A673 (cell line): ENCODE data around the gene TCF7L2. TPM values are rescaled to one million over a fixed set of nuclear protein-coding genes. Genes with fewer than 3 reads are reported as not detected.

Experiments used
- BruUV-seq: library from RNA; stranded (reverse); fragments of 400-500 nt; replicated peaks from 2 replicates; lab custom pipeline; 2021; lab: Mats Ljungman, UMichigan
- CTCF ChIA-PET: fragments of 300-600 bp; sonication (Branson Sonifier 250); formaldehyde crosslinking; loops from one replicate; lab custom pipeline; 2022; ENCODE audit warnings: antibody characterized with exemption; lab: Charles Lee
- POLR2A ChIA-PET: fragments of 300-600 bp; sonication (Branson Sonifier 250); formaldehyde crosslinking; loops from one replicate; lab custom pipeline; 2022; ENCODE audit warnings: antibody characterized with exemption; ENCODE audit not compliant: low non-redundant PET; lab: Charles Lee
- DNase-seq: peaks from one replicate; pipeline ENCODE4 v3.0.0-alpha.2; 2015; ENCODE audit warnings: low spot score
- H3K27ac ChIP-seq: fragments of 200-600 bp; sonication (generic); 2 replicates; pipeline ENCODE4 v1.5.1; 2016; ENCODE audit warnings: mixed run types, low read depth, mild to moderate bottlenecking, mixed read lengths, antibody characterized with exemption, low read length; ENCODE audit not compliant: poor library complexity, severe bottlenecking
- H3K27me3 ChIP-seq: fragments of 200-600 bp; sonication (generic); replicated peaks from 2 replicates; pipeline ENCODE4 v1.6.1; 2017; ENCODE audit warnings: mixed run types, low read depth, mild to moderate bottlenecking, mixed read lengths, antibody characterized with exemption, low read length; ENCODE audit not compliant: insufficient read depth, poor library complexity
- H3K36me3 ChIP-seq: fragments of 200-600 bp; sonication (generic); 2 replicates; pipeline ENCODE4 v1.6.1; 2016; ENCODE audit warnings: mixed run types, mild to moderate bottlenecking, mixed read lengths, antibody characterized with exemption, low read length; ENCODE audit not compliant: insufficient read depth, poor library complexity, severe bottlenecking
- H3K4me1 ChIP-seq: fragments of 200-600 bp; sonication (generic); 2 replicates; pipeline ENCODE4 v1.6.1; 2017; ENCODE audit warnings: mixed run types, mild to moderate bottlenecking, mixed read lengths, antibody characterized with exemption, low read length; ENCODE audit not compliant: insufficient read depth, poor library complexity, severe bottlenecking
- H3K4me3 ChIP-seq: fragments of 200-600 bp; sonication (generic); 2 replicates; pipeline ENCODE4 v1.5.1; 2016; ENCODE audit warnings: low read depth, mixed run types, mild to moderate bottlenecking, mixed read lengths, low read length; ENCODE audit not compliant: poor library complexity, severe bottlenecking
- H3K9me3 ChIP-seq: fragments of 200-600 bp; sonication (generic); 2 replicates; pipeline ENCODE4 v1.6.1; 2016; ENCODE audit warnings: mixed run types, low read depth, mild to moderate bottlenecking, mixed read lengths, antibody characterized with exemption, low read length; ENCODE audit not compliant: poor library complexity, severe bottlenecking
- EZH2 ChIP-seq: fragments of 200-600 bp; sonication (generic); IDR thresholded peaks from 2 replicates; pipeline ENCODE4 v1.6.1; 2017; ENCODE audit warnings: borderline replicate concordance, low read depth, mild to moderate bottlenecking, mixed read lengths, antibody characterized with exemption, low read length; ENCODE audit not compliant: poor library complexity, severe bottlenecking
- intact Hi-C: fragments of 100-400 bp; cut with micrococcal nuclease; formaldehyde crosslinking; loops from one replicate; pipeline ENCODE4 v1.10.0; 2022; ENCODE audit not compliant: unreplicated experiment
- total RNA-seq: library from RNA; stranded (reverse); gene quantifications from 2 replicates; pipeline ENCODE4 v1.2.3, GENCODE V29; 2021
- TF ChIP-seq, protein P1 (sequence below): fragments of 300-800, 200-600 bp; sonication (generic); conservative IDR thresholded peaks from 2 replicates; pipeline ENCODE4 v1.5.1; 2017; ENCODE audit warnings: low read depth, mild to moderate bottlenecking, antibody characterized with exemption, low read length, moderate library complexity, mixed read lengths

The TCF7L2 gene
- total RNA-seq, 1 experiment from 2014 or later = 16.8 TPM

DNA sequence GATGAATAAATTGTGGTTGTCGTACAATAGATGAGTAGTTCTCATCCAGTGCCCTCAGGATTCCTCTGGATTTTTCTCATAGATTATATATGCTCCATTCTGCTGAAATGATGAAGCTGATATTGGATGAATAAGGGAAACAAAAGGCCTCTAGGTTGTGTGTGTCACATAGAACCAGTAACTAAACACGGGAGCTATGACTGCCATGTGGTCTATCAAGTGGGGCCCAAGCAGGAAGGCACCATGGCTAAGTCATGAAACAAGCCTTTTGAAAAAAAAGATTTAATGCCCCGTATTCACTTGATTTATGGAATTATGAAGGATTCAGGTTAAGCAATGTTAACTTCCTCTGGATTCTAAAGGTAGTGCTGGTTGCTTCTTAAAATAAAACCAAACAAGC lies 225.1 kb downstream of the TCF7L2 start:
- no peak overlapping the region for H3K4me3 ChIP-seq
- intact Hi-C loops = no loop called here
- H3K27me3 ChIP-seq = no peaks in the 10 kb centered on the region
- no TSS peak for BruUV-seq
- no peaks in the 10 kb centered on the region for H3K4me1 ChIP-seq
- ChIA-PET POLR2A (no interaction called here), CTCF (no interaction called here)
- H3K9me3 ChIP-seq = no peaks in the 10 kb centered on the region
- no peak for DNase-seq
- no peak for TF ChIP-seq EZH2
- TF ChIP-seq, protein P1, sequence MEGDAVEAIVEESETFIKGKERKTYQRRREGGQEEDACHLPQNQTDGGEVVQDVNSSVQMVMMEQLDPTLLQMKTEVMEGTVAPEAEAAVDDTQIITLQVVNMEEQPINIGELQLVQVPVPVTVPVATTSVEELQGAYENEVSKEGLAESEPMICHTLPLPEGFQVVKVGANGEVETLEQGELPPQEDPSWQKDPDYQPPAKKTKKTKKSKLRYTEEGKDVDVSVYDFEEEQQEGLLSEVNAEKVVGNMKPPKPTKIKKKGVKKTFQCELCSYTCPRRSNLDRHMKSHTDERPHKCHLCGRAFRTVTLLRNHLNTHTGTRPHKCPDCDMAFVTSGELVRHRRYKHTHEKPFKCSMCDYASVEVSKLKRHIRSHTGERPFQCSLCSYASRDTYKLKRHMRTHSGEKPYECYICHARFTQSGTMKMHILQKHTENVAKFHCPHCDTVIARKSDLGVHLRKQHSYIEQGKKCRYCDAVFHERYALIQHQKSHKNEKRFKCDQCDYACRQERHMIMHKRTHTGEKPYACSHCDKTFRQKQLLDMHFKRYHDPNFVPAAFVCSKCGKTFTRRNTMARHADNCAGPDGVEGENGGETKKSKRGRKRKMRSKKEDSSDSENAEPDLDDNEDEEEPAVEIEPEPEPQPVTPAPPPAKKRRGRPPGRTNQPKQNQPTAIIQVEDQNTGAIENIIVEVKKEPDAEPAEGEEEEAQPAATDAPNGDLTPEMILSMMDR = no peak
- H3K36me3 ChIP-seq = no peaks in the 10 kb centered on the region
- H3K27ac ChIP-seq = no peak overlapping the region

DNA sequence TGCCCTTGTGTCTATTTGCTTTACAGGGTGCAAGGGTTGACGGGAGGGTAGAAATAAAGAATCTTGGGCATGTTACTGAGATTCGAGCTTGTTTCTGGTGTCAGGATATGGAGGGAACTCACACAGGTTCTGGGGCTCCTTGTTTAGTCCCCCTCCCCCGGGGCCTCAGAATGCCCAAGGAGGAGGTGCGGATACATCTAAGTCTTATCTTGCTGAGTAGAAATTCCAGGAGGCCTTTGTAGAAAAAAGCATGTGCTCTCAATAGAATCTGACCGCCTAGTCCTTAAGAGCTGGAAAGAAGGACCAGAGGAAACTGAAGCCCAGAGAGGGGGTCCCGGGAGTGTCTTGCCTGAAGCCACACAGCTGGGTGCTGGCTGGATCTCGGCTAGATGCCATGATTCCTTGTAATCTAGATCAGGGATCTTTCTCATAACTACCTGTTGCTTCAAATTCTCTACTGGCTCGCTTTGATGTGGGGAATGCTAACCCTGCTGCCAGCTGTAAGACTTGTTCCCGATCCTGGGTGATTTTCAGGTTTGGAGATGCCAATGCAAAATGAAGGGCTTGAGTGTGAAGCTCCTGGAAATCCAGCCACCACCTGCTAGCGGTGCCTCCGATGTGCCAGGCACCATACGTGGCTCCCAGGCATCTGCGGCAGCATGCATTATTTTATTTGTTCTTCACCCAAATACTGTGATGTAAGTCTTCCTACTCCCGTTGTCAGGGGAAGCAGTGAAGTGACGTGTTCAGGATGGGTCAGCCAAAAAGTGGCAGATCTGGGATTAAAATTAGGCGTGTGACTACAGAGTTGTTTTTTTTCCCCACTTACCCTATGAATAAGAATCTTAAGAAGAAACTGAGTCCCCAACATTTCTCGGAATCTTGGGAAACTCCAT lies 226.0 kb downstream of the TCF7L2 start:
- ChIA-PET CTCF (interaction anchor here (0.7 kb wide), 1 partner anchor 221 kb away, joined by 3 read pairs; no protein-coding TSS in a partner anchor), POLR2A (no interaction called here)
- H3K27ac ChIP-seq = no peak overlapping the region
- no peaks in the 10 kb centered on the region for H3K4me1 ChIP-seq
- no TSS peak for BruUV-seq
- TF ChIP-seq EZH2 = no peak
- TF ChIP-seq, protein P1 = no peak
- H3K36me3 ChIP-seq = no peaks in the 10 kb centered on the region
- no peaks in the 10 kb centered on the region for H3K9me3 ChIP-seq
- intact Hi-C loops = no loop called here
- H3K4me3 ChIP-seq = no peak overlapping the region
- no peaks in the 10 kb centered on the region for H3K27me3 ChIP-seq
- DNase-seq = no peak

DNA sequence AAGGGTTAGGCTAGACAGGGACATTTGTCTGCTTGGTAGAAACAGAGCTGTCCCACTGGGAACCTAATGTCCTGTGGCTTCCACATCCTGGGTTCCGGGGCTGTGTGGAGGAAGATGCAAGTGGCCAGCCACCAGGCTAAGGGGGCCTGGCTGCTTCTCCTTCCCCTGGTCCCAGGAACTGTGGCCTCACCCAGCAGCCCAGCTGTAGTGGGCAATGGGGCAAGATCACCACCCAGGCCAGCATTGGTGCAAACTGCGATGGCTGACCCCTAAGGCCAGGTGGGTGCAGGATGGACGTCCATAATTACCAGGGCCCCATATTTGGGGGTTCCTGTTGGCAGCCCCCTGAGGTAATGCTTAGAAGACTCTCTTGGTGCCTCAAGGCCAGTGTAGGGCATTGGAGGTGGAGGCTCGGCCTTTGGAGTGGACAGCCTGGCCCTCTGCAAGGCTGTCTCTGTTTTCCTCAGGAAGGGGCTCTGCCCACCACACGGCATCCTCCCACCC lies 226.7 kb downstream of the TCF7L2 start:
- intact Hi-C loops = no loop called here
- no TSS peak for BruUV-seq
- no peak for DNase-seq
- Histone ChIP-seq H3K4me3 (no peak overlapping the region), H3K4me1 (no peaks in the 10 kb centered on the region), H3K27ac (no peak overlapping the region), H3K27me3 (no peaks in the 10 kb centered on the region), H3K36me3 (no peaks in the 10 kb centered on the region), H3K9me3 (no peaks in the 10 kb centered on the region)
- ChIA-PET CTCF (interaction anchor here (0.7 kb wide), 1 partner anchor 220 kb away, joined by 3 read pairs; no protein-coding TSS in a partner anchor), POLR2A (no interaction called here)
- no peak for TF ChIP-seq EZH2
- TF ChIP-seq, protein P1 = no peak
